ENCODE data around the gene SMIM34.
"Not testable (repeated sequence)": the region's sequence is repeated elsewhere in the genome, so short reads cannot be mapped to it uniquely, and the experiment has no call there.

The SMIM34 gene

DNA sequence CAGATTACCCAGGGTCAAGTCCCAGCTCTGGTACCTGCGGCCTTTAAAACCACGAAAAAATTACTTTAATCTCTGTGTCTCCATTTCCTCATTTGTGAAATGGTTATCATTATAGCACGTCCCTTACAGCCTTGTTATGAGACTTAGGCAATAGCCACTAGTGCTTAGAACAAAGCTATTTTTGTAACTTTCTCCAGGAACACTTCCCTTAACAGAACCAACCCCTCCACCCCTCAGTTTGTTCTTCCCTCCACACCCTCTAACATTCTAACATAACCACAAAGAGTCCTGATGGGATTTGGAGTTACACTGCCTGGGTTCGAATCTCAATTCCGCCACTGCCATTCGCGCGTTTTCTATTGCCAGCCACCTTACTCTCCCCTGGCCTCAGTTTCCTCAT lies 49.3 kb downstream of the SMIM34 start:
- not testable (repeated sequence) for DNase-seq (ENCODE audit: low read depth, low spot score)

DNA sequence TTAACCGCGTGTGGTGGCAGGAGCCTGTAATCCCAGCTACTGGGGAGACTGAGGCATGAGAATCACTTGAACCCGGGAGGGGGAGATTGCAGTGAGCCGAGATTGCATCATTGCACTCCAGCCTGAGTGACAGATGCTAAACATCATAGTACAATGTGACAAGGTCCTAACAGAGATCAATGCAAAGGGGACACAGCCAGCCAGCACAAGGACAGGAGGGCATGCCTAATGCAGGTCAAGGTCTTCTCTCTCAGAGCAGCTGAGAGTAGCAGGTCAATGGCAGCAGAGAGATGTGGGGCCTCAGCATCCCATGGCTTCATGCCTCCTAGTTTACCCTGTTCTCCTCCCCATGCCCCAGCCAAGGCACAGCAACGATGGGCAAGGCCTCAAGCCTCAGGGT lies 51.4 kb downstream of the SMIM34 start:
- no peak for DNase-seq (ENCODE audit: low read depth, low spot score)

DNA sequence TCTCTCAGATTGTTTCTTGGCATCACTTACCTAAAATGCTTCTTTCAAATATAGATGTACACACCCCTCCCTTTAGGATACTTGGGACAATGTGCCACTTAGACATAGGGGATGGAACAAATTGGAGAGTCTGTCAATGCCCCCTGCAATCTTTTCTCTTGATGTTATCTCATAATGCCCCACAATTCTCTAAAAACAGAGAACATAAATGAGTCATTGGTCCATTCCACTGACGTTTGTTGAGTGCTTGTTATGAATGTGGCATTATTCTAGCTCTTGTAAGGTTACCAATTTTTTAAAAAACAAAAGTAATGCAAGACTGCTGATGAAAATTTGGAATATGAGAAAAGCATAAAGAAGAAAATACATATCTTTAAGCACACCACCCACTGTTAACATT lies 54.0 kb downstream of the SMIM34 start:
- DNase-seq (ENCODE audit: low read depth, low spot score) = no peak
